BJ (cell line): ENCODE results near the gene AKR1C1. TPM values are rescaled to one million over a fixed set of nuclear protein-coding genes. Genes with fewer than 3 reads are reported as not detected.
"Not testable (repeated sequence)": the region's sequence is repeated elsewhere in the genome, so short reads cannot be mapped to it uniquely, and the experiment has no call there.

Experiments used
- CTCF ChIA-PET: fragments of 350-600 bp; formaldehyde crosslinking; extraction: SDS; loops from one replicate; lab custom pipeline; 2021; ENCODE audit warnings: antibody characterized with exemption, inconsistent platforms; lab: Yijun Ruan, JAX
- POLR2A ChIA-PET: fragments of 300-600 bp; sonication (Branson Sonifier 250); formaldehyde crosslinking; extraction: SDS; loops from one replicate; lab custom pipeline; 2021; ENCODE audit warnings: antibody characterized with exemption; lab: Charles Lee
- DNase-seq: peaks from one replicate; pipeline ENCODE4 v3.0.0-alpha.2; 2011; ENCODE audit warnings: low read depth
- H3K27me3 ChIP-seq: 2 replicates; pipeline ENCODE4 v1.6.0; 2011; ENCODE audit warnings: low read length; ENCODE audit not compliant: control insufficient read depth, insufficient read depth
- H3K36me3 ChIP-seq: 2 replicates; pipeline ENCODE4 v1.5.1; 2011; ENCODE audit warnings: low read length; ENCODE audit not compliant: control insufficient read depth, insufficient read depth
- H3K4me3 ChIP-seq: 2 replicates; pipeline ENCODE4 v1.5.1; 2011; ENCODE audit warnings: low read depth, mild to moderate bottlenecking, control low read depth, low read length
- polyA plus RNA-seq: library from polyadenylated mRNA; depleted of rRNA; stranded (reverse); fragments of >200 nt; gene quantifications from 2 replicates; pipeline ENCODE4 v1.2.3, GENCODE V29; 2011
- TF ChIP-seq, protein P1 (sequence below): IDR thresholded peaks from 2 replicates; pipeline ENCODE4 v1.5.1; 2011; ENCODE audit warnings: low read depth, mild to moderate bottlenecking, control low read depth, inconsistent platforms, low read length, moderate library complexity; ENCODE audit not compliant: insufficient read depth

AKR1C1 gene
- polyA plus RNA-seq, 1 experiment = 4.0 TPM

DNA sequence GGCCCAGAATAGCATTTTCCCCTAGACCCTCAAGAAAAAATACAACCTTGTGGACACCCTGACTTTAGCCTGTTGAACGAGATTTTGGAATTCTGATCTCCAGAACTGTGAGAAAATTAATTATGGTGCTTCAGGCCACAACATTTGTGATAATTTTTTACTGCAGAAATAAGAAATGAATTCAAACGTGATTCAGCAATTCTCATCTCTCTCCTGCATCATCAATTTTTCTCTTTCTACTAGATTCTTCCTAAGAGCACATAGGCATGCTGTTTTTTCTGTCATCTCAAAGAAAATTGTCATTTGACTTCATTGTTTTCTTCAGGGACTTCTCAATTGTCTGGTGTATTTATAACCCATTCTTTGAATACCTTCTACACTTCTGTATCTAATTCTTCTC is 49.4 kb downstream of the AKR1C1 start:
- TF ChIP-seq, protein P1, sequence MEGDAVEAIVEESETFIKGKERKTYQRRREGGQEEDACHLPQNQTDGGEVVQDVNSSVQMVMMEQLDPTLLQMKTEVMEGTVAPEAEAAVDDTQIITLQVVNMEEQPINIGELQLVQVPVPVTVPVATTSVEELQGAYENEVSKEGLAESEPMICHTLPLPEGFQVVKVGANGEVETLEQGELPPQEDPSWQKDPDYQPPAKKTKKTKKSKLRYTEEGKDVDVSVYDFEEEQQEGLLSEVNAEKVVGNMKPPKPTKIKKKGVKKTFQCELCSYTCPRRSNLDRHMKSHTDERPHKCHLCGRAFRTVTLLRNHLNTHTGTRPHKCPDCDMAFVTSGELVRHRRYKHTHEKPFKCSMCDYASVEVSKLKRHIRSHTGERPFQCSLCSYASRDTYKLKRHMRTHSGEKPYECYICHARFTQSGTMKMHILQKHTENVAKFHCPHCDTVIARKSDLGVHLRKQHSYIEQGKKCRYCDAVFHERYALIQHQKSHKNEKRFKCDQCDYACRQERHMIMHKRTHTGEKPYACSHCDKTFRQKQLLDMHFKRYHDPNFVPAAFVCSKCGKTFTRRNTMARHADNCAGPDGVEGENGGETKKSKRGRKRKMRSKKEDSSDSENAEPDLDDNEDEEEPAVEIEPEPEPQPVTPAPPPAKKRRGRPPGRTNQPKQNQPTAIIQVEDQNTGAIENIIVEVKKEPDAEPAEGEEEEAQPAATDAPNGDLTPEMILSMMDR = no peak
- POLR2A ChIA-PET = no interaction called here
- CTCF ChIA-PET = no interaction called here
- Histone ChIP-seq H3K36me3 (no peaks in the 10 kb centered on the region), H3K27me3 (no peaks in the 10 kb centered on the region), H3K4me3 (no peak overlapping the region)
- DNase-seq = no peak

DNA sequence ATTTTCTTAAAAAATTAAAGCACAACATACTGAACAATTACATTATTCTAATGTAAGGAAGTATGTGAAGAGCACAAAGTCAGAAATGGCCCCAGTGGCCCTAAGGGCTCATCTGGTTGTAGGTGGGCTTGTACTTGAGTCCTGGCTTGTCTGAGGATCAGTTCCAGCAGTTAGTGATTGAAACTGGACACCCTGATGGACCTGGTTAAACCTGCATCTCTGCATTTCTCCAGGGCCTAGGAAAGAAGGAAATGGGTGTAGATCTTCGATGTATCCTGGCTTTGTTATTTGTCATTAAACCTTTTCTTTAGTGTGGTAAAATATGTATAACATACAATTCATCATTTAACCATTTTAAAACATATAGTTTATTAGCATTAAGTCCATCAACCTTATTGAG is 50.2 kb downstream of the AKR1C1 start:
- no peaks in the 10 kb centered on the region for H3K27me3 ChIP-seq

DNA sequence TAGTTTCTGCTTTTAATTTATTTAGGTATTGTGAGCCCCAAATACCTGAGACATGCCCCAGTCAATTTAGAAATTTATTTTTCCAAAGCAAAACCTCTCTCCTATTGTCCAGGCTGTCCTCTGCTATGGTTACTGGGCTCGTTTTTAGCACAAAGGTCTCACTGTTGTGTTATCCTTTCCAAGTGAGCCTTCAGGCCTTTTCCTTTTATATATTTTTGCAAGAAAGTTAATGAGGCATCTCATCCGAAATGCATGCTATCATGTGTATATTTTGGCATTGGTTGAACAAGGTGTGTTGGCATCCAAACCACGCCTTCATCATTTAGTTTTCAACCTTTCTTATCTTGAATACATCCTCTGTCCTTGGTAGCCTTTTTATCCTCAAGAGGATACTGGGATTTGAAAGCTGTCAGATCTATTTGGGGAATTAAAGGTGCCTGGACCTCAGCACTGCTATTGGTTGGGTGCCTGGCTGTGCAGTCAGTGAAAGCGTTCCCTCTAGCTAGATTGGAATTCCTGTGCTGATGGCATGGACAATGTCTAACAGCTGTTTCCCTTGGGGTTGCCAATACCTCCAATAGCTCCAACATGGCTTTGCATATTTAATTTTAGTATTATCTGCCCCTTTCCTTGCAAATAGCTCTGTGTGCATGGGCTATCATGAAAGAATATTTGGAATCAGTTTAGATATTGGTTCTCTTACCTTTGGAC is 51.1 kb downstream of the AKR1C1 start:
- POLR2A ChIA-PET, H3K4me3 ChIP-seq: not testable (repeated sequence)
- CTCF ChIA-PET = interaction anchor here (0.8 kb wide), 1 partner anchor 291 kb away, joined by 3 read pairs; no protein-coding TSS in a partner anchor

More for the DNA sequence above, 50.2 kb downstream of the AKR1C1 start:
- no peak overlapping the region for H3K4me3 ChIP-seq
- POLR2A ChIA-PET = no interaction called here
- no peaks in the 10 kb centered on the region for H3K36me3 ChIP-seq
- no peak for DNase-seq
- CTCF ChIA-PET = no interaction called here
- TF ChIP-seq, protein P1 = no peak

DNA sequence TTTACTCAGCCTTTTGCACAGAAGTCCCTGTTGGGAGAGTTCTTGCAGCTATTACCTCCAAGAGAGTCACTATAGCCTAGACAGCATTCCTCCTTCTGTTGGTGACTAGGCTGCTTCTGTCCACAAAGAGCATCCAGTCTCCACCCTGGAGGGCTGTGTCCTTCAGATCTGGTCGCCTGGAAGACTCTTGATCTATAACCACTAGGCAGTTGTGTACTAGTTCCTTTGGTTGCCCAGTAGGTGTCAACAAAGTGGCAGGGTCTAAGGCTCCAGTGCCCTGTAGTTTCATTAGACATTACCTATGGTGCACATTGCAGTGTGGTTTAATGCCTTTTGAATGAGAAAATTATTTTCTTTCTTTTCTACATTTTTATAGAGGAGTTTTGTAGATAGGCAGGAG is 51.7 kb downstream of the AKR1C1 start:
- Histone ChIP-seq H3K4me3 (no peak overlapping the region), H3K36me3 (no peaks in the 10 kb centered on the region), H3K27me3 (no peaks in the 10 kb centered on the region)
- DNase-seq = no peak
- CTCF ChIA-PET = interaction anchor here (0.8 kb wide), 1 partner anchor 291 kb away, joined by 3 read pairs; no protein-coding TSS in a partner anchor
- POLR2A ChIA-PET = no interaction called here
- TF ChIP-seq, protein P1 = no peak

More for the DNA sequence above, 51.1 kb downstream of the AKR1C1 start:
- not testable (repeated sequence) for H3K36me3 ChIP-seq, H3K27me3 ChIP-seq, DNase-seq

DNA sequence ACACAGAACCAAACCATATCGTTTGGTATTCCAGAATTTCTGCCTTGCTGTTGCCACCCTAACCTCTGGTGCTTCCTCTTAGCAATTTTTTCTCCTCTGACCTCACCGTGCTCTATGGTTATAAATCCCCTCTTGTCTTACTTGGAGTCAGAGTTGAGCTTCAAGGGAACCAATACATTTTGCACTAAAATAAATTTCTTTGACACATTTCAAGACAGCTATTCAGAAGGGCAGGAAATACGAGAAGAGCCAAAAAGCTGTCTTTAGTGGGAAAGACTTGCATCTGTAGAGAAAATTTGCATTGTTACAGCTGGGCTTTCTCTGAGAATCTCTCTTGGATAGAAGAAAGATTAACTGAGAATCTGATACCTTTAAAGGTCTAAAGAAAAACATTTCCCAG is 54.9 kb downstream of the AKR1C1 start:
- Histone ChIP-seq H3K27me3 (no peaks in the 10 kb centered on the region), H3K4me3 (no peak overlapping the region), H3K36me3 (no peaks in the 10 kb centered on the region)
- TF ChIP-seq, protein P1 = no peak
- POLR2A ChIA-PET = no interaction called here
- CTCF ChIA-PET = no interaction called here
- DNase-seq = no peak

DNA sequence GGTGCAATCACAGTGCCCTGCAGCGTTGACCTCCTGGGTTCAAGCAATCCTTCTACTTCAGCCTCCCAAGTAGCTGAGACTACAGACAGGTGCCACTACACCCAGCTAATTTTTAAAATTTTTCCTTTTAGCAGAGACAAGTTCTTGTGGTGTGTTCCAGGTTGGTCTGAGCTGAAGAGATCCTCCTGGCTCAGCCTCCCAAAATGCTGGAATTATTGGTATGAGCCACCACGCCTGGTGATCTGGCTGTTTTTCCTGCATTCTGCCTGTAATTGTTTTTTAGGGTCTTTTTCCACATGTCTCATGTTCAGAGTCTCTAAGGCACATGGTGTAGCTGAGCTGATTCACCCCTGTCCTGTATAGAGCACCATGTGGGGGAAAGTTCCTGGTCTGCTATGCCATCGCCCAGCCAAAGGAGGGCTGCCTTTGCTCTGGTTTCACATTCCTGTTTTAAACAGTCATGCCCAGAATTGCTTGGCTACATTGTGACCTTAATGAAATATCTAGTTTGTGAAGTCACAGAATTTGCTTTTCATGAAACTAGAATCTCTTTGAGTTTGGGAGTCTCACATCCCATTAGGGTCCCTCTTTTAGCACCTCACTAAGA is 55.6 kb downstream of the AKR1C1 start:
- CTCF ChIA-PET = not testable (repeated sequence)

DNA sequence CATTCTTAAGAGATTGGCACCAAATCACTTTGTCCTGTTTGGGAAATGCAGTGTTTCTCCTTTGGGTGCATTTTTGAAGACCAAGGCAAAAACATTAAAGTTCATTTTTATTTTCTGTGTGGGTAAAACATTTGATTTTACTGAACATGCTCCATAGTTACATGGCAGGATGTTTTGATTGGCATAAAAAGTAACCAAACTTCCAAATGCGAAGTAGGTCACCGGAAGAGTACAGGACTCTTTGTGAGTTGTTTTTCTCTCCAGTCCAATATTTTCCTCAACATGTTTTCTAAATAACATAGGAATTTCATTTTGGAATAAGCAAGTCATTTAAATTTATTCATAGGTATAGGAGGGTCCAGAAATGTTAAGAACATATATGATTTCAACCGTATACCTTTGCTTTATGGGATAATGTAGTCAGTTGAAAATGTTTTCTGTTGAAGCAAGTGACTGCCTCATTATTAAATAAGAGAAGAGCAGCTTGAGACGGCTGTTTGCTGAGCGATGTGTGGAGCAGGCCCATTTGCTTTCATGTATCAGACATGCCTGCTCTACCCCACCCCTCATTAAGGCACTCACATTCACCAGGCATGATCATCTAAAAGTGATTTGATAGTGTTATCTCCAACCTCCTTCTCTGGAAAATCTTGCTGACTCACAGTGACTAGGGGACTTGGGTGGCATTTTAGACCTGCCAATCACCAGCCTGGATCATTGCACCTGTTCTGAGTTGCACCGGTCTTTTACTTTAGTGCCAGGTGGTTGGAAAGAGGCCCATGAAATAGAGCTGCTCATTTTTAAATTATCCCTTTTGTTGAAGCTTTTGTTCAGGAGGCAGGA is 56.8 kb downstream of the AKR1C1 start:
- POLR2A ChIA-PET, H3K4me3 ChIP-seq, H3K27me3 ChIP-seq, DNase-seq, H3K36me3 ChIP-seq: not testable (repeated sequence)
- CTCF ChIA-PET = interaction anchor here (0.6 kb wide), 1 partner anchor 11 kb away, joined by 3 read pairs; no protein-coding TSS in a partner anchor

More for the DNA sequence above, 55.6 kb downstream of the AKR1C1 start:
- DNase-seq, H3K27me3 ChIP-seq, H3K36me3 ChIP-seq, POLR2A ChIA-PET, H3K4me3 ChIP-seq: not testable (repeated sequence)

DNA sequence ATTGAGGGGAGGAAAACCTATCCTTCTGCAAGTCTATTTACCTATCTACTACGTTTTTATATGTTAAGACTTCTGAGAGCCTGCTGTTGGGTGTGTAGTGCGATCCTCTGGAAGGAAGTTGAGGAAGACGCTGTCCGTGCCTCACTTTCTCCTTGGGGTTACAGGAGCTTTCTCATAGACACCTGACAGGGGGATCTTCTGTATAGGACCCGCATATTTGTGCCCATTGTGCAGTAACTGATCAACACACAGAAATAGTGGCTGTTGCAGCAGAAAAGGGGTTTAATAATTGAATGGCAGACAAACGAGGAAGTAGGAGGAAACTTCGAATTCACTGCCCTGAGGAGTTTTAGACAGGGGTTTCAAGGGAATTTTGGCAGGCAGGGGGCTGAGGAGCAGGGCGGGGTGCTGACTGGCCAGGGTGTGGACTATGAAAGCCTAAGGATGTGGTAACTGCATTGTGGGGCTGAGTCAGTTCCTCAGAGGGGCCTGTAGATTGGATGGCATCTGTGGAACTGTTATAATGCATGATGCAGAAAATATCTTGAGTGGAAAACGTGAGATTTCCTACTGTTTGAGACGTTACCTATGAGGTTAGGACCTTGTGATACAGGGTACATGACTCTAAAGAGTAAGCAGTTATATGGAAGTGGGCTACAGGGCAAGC is 58.5 kb downstream of the AKR1C1 start:
- POLR2A ChIA-PET, H3K27me3 ChIP-seq, H3K36me3 ChIP-seq, H3K4me3 ChIP-seq, DNase-seq: not testable (repeated sequence)
- CTCF ChIA-PET = interaction anchor here (1.0 to 1.9 kb wide), 2 partner anchors 13 to 172 kb away, joined by 3 to 5 read pairs; no protein-coding TSS in a partner anchor
